PC-9 (cell line): ENCODE measurements around the gene SIRT3.

ENCODE experiments used
- EZH2 ChIP-seq: fragments of 200-600 bp; sonication (generic); IDR thresholded peaks from 2 replicates; pipeline ENCODE4 v1.8.0; 2017; ENCODE audit warnings: antibody characterized with exemption, low read depth
- TF ChIP-seq, protein P1 (sequence below): fragments of 200-600 bp; sonication (generic); conservative IDR thresholded peaks from 2 replicates; pipeline ENCODE4 v1.6.1; 2017; ENCODE audit warnings: mixed run types, antibody characterized with exemption, mild to moderate bottlenecking, moderate library complexity

DNA sequence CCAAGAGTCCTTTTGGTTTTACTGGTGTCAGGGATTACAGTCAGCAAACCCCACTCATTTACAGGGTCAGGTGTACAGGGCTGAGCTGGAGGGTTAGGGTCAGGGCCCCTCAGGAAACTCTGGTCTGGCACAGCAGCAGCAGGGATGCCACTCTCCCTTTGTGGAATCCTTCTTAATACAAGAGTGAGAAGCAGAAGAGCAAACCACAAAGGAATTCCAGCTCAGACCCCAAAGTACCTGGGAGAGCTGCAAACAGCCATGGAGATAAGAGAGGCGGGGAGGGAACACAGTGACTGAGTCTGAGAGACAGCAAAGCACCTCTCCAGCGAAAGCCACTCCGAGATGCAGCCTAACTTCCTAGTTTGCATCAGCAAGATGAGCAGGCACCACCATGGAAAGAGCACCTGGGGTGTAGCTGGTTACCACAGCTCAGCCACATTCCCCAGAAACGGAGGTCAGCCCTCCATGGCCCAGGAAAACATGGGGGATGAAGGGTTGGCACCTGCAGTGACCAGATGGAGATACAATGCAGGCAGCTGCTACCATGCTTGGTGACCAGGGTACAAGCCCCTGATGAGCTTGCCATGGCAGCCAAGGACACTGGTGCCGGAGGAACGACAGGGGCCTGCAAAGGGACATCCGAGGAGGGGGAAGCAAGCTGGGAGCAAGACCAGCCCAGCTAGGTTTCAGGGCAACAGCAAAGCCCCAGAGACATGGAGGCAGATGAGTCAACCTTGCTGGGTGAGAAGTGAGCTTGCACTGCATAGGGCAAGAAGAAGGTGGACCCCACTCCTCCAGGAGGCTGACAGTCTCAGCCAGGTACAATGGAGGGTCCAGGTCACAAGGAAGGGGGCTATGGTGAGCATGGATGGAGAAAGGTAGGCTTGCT is 32.8 kb downstream of the SIRT3 start:
- TF ChIP-seq, protein P1, sequence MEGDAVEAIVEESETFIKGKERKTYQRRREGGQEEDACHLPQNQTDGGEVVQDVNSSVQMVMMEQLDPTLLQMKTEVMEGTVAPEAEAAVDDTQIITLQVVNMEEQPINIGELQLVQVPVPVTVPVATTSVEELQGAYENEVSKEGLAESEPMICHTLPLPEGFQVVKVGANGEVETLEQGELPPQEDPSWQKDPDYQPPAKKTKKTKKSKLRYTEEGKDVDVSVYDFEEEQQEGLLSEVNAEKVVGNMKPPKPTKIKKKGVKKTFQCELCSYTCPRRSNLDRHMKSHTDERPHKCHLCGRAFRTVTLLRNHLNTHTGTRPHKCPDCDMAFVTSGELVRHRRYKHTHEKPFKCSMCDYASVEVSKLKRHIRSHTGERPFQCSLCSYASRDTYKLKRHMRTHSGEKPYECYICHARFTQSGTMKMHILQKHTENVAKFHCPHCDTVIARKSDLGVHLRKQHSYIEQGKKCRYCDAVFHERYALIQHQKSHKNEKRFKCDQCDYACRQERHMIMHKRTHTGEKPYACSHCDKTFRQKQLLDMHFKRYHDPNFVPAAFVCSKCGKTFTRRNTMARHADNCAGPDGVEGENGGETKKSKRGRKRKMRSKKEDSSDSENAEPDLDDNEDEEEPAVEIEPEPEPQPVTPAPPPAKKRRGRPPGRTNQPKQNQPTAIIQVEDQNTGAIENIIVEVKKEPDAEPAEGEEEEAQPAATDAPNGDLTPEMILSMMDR, result no peak
- TF ChIP-seq EZH2, result no peak
